GM19455 (cell line): ENCODE measurements around the gene LRRC46.
A peak's percentile ranks its signal among the peaks of the same experiment; 100 is the strongest.

ENCODE experiments used
- ATAC-seq: cut with Tn5 transposase; IDR thresholded peaks from one replicate; pipeline ENCODE4 v1.9.1; 2021; ENCODE audit not compliant: unreplicated experiment

LRRC46 gene, protein sequence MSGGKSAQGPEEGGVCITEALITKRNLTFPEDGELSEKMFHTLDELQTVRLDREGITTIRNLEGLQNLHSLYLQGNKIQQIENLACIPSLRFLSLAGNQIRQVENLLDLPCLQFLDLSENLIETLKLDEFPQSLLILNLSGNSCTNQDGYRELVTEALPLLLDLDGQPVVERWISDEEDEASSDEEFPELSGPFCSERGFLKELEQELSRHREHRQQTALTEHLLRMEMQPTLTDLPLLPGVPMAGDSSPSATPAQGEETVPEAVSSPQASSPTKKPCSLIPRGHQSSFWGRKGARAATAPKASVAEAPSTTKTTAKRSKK

DNA sequence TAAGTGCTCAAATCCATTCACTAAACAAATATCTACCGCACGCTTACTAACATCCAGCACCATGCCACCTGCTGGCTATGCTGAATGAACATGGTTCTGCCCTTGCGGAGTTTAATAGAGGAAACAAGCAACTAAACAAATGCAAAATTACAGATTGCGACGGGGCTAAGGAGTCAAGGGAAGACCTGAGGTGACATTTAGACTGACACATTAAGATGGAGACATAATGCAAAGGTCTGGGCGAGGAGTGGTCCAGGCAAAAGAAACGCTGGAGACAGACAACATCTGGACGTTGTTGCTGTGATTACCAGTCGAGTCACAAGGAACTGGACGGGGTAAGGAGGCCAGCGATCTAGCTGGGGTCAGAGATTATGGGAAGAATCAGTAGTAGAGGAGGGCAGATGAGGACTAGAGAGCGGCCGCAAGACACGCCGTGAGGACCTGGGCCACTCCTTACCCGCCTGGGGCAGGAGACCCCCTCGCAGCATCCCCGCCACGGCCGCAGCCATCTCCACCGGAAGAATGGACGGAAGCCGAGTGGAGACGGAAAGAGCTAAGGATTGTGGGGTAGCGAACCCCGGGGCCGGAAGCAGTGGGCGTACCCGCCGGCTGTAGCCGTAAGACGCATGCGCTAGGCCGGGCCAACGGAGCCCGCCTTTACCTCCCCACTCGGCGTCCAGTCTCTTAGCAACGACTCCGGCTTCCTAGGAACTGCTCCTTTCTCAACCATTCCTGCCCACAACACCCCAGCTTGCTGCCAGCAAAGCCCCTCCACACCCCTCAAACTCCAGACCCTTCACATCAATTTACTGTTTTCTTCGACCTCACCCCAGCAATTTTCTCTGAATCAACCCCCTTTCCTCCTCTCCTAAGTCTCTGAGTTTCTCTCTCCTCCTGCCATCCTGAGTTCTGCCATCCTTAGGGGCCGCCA, at the start of gene LRRC46, which contains the start of gene MRPL10:
Gene LRRC46, plus strand, starts transcription at position 668 of the 931 bp plus-strand sequence. CDS start 320 bp downstream, outside the sequence.
Gene MRPL10, minus strand, starts transcription at position 539 of the 931 bp plus-strand sequence. Its CDS starts 30 bp downstream, at position 509.
- peak; percentile 80 for ATAC-seq

DNA sequence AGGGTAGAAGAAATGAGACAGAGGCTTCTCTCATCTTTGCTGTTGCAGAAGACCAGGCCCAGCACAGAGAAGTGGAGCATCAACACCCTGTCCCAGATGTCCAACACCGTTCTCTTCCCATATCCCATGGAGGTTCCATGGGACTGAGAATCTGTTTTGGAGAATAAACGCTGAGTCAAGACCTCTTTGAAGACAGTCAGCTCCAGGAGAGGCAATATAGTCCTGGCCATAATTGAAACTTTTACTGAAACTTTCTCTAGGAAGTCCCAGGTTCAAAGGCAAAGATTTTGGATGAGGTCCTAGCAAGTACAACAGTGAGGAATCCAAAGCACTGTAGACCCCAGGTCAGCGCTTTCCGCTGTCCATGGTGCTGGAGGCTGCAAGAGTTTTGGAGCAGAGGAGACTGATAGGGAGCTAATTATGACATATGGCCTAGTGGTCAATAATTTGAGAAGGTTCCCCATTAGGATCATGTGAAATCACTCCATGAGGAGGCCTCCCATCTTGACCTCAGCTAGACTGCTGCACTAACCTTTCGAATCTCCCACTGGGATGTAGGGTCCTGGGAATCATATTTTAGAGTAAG, 45.8 kb upstream of the LRRC46 start:
- ATAC-seq: no peak

DNA sequence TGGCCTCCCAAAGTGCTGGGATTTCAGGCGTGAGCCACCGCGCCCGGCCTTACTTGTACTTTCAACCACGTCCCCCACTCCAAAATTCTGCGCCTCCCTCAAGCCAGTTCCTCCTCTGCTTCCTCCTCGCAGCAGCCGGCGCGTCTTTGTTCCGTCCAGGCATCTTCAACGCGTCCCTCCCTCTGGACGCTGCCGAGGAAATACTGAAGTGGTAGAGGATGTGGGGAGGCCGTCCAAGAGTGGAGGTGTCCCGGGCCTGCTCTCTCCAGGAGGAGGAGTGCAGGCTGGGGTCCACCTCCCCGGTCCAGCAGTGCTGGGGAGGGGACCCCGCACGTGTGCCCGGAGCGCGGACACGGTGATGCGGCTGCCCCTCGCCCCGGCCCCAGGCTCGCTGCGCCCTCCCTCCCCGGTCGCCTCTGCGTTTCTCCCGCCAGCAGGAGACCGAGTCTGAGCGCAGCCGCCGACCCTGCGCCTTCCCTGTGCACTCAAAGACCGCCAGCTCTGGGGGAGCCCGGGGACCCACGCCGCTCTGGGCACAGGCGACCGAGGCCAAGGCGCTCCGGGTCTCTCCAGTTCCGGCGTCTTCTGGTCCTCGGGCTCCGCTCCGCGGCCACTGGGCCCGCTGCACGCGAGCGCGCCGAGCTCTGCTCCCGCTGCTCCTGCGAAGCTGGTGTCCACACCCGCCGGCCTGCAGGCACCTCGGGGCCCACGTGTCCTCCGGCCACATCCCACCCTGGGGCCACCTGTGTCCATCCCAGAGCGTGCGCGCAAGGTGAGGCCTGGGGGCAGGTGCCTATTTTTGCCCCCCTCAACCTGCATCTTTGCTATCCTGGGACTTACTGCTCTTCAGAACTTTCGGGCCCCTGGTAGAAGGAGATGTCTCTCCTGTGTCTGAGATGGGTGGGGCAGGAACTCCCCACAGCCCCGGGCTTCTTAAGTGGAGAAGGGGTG, 41.6 kb upstream of the LRRC46 start:
- ATAC-seq: no peak

DNA sequence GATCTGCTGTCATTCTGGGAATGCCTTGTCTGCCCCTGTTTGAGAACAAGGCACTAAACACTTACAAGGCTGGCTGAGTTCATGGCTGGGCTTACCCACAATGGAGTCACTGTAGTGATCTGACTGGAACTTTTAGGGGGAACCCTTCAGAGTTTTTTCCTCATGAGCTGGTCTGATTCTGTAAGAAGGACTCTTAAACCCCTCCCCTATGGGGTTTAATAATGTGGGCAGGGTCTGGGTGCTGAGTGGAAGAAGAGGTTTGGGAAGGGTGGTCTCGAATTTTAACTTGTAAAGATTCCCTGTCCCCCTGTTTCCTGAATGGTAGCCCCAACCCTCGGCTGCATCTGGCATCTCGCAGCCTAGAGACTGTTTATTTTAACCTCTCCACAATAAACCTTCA, 40.4 kb upstream of the LRRC46 start:
- ATAC-seq: no peak

DNA sequence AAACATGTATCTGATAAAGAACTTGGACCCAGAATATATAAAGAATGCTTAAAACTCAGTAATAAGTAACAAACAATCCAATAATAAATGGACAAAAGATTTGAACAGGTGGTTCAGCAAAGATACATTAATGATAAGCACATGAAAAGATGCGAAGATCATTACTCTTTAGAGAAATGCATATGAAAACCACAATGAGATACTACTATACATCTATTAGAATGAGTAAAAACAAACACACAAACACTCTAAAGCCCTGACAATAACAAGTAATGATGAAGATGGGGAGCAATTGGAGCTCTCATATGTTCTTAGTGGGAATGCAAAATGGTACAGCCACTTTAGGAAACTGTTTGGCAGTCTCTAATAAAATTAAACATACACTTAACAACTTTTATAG, 39.0 kb upstream of the LRRC46 start:
- ATAC-seq: no peak

DNA sequence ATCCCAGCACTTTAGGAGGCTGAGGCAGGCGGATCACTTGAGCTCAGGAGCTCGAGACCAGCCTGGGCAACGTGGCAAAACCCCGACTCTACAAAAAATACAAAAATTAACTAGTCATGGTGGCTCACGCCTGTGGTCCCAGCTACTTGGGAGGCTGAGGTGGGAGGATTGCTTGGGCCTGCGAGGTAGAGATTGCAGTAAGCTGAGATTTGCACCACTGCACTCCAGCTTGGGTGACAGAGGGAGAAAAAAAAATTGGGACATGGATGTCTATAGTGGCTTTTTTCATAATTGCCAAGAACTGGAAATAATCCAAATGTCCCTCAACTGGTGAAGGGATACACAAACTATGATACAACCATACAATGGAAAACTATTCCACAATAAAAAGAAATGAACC, 38.5 kb upstream of the LRRC46 start:
- ATAC-seq: no peak

DNA sequence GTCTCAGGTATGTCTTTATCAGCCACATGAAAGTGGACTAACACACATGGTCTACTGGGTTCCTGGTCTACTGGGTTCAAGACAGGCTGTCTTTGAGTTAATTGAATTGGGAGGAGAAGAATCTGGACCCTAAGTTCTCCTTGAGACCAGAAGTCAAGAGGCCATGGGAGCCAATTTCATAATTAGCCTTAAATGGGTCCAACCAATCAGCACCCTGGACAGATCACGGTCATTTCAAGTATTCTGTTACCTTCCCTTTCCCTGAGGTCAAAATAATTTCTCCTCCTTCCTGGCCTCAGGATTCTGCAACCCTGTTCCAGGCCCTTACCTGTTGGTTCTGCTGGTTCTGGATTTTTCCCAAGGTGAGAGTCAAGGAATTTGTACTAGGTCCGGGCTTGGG, 33.7 kb upstream of the LRRC46 start:
- no peak for ATAC-seq

DNA sequence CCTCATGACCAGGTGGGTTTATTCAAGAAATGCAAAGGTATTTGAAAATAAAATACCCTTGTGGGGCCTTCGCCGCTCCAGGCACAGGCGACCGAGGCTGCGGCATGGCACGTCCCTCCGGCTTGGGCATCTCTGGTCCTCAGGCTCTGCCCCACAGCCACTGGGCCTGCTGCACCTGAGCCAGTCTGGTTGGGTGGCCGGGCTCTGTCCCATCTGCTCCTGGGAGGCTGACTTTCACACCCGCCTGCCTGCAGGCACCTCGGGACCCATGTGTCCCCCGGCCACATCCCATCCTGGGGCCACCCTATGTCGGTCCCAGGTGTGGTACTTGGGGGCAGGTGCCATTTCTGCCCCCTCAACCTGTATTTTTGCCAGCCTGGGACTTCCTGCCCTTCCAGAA, 30.8 kb upstream of the LRRC46 start:
- ATAC-seq: no peak

DNA sequence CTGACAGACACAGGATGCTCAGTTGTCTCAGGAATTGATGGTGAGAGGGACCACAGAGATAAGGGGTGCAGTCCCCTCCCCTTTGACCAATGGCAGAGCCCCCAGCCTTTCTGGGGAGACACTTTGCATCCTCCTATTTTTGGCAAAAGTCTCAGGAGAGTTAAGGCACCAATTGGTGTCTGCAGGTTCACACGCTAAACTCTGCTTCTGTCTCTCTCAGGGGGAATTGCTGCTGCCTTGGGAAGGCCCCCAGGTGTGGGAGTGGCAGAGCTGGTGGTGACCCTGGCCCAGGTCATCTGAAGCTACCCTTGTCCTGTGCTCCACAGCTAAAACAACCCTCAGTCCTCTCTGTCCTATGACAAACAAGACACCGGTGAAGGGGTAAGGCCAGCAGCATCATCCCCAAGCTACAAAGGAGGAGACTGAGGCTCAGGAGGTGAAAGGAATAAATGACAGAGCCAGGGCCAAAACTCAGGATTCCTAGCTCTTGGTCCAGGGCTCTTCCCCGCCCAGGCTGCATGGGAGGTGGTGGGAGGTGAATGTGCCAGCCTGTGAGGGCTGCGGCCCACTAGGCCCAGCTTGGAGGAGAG, 30.2 kb upstream of the LRRC46 start:
- ATAC-seq: no peak

DNA sequence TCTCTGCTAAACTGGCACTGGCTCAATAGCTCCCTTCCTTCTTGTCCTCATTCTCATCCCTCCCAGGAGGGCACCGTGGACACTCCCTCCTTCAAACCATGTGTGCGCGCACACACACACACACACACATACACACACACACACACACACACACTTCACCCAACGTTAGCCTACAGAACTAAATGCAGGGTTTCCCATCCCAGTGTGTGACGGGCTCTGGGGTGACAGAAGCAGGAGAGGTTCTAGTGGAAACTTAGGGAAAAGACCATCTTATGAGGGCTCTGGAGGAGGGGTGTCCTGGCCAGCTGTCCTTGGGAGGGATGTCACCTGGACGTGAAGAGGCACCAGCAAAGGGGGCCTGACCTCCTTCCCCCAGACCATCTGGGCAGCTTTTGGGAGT, 29.6 kb upstream of the LRRC46 start:
- no peak for ATAC-seq

DNA sequence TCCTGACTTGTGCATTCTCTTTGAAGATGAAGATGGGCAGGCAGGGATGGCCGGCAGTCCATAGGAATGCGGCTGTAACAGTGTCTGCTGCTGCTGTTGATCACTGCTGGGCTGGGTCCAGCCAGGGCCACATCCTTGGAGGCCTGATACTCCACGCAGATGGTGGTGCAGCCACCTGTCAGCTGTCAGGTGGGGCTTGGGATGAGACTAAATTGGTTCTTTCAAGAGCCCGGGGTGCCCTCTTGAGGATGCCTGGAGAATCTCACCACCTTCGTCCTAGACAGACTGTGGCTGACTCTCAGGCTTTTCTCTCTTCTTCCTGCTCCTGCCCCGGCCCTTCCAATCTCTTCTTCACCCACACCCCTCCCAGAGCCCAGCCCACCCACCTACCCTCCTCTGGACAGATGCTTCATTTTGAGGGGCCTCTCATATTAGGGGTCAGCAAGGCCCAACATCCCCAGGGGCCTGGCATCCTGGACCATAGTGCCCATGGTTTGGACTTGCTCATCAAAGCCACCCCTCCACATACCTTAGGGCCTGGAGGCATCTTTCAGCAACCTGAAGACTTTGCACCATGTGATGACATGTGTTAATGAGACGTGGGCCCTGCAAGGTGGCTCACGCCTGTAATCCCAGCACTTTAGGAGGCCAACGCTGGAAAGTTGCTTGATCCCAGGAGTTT, 29.0 kb upstream of the LRRC46 start:
- ATAC-seq: no peak

DNA sequence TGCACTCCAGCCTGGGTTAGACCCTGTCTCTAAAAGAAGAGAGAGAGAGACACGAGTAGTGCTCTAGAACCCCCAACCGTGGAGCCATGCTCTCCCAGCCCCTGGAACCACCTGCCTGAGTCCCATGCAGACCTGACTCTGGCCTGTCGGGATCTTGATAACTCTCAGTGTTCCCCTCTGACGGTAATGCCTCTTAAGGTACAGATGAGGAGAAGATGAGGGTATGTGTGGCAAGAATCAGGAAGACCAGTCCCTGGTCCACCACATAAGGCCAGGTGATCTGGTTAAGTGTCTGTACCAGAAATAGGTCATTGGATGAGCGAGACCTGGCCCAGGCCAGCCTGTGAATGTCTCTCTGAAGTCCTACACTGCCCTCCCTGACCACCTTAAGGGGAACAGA, 28.3 kb upstream of the LRRC46 start:
- no peak for ATAC-seq

DNA sequence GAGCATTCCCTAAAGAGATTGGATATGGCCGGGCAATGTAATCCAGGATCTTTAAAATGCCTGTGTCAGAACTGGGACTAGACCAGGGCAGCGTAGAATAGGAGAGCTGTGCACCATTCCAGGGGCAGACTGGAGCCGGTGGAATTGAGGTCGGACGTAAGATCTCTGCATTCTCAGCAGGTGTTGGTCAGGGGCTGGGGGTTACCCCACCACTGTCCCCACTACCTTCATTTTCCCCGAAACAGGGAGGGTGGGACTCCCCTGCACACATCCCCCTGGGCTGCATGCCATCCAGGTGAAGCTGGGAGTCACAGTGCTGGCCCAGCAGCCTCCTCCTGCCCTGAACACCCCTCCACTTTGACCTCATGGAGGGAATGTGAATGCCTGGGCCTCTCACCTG, 27.7 kb upstream of the LRRC46 start:
- ATAC-seq: no peak

DNA sequence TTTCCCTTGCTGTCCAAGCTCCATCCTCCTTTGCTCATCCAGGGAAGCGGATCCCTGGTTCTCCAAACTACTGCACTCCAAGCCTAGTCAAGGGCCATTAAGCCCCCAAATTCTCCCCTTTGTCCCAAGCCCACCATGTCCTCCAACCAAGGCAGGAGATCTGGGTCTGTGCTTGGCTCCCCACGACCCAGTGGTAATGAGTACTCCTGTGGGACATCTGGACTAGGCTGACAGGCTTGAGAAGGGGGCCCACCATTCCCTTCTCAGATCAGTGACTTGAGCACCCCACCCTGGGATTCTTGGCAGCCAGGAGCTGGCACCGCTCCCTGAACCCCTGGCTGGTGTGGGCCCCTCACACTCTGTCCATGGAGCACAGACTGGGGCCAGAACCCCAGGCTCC, 27.0 kb upstream of the LRRC46 start:
- ATAC-seq: no peak

DNA sequence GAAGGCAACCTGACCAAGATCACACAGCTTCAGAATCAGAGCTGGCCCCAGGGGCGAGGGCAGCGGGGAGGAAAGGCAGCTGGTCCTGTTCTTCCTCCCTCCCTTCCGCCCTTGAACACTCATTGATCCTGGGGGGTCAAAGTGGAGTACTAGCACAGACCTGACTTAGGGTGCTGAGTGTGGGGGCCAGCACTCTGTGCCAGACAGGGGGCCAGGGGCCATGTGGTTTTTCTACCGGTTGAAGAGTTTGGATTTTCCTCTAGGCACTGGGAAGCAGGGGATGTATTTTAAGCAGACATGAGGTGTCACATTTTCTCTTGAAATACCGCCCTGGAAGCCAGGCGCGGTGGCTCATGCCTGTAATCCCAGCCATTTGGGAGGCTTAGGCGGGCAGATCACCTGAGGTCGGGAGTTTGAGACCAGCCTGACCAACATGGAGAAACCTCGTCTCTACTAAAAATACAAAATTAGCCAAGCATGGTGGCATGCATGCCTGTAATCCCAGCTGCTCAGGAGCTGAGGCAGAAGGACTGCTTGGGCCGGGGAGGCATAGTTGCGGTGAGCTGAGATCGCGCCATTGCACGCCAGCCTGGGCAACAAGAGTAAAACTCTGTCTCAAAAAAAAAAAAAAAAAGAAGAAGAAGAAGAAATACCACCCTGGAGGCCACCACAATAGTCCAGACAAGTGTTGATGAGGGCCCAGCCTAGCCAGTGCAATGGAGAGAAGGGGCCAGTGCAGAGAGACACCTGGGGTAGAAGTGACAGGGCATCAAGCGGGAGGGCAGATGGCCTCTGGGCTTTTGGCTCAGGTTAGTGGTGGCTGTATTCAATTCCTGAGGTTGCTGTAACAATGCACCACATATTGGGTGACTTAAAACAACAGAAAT, 25.2 kb upstream of the LRRC46 start:
- ATAC-seq: no peak

DNA sequence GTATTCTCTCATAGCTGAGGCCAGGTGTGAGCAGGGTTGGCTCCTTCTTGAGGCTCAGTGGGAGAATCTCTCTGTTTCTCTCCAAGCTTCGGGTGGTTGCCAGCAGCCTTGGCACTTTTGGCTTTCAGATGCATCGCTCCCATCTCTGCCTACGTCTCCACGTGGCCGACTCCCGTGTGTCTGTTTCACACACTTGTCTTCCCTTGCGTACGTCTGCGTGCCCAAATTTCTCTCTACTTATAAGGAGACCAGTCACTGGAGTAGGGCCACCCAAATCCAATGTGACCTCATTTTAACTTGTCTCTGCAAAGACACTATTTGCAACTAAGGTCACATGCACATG, 24.6 kb upstream of the LRRC46 start:
- ATAC-seq: no peak

DNA sequence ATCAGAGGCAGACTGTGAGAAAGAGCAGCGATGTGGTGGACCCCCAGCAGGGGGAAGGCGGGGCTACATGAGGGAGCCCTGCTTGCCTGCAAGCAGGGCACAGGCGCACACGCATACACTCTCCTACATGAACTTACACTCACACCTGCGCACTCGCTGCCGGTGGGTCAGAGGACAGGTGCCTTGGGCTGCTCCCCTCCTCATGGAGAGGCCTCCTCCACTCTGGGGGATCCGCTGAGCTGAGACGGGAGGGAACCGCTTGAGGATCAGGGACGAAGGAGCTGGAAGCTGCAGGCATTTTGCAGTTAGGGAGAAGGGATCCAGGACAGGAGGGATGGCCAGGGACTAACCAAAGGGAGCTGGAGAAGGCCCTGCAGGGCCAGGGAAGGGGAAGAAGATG, 24.0 kb upstream of the LRRC46 start:
- ATAC-seq: no peak

DNA sequence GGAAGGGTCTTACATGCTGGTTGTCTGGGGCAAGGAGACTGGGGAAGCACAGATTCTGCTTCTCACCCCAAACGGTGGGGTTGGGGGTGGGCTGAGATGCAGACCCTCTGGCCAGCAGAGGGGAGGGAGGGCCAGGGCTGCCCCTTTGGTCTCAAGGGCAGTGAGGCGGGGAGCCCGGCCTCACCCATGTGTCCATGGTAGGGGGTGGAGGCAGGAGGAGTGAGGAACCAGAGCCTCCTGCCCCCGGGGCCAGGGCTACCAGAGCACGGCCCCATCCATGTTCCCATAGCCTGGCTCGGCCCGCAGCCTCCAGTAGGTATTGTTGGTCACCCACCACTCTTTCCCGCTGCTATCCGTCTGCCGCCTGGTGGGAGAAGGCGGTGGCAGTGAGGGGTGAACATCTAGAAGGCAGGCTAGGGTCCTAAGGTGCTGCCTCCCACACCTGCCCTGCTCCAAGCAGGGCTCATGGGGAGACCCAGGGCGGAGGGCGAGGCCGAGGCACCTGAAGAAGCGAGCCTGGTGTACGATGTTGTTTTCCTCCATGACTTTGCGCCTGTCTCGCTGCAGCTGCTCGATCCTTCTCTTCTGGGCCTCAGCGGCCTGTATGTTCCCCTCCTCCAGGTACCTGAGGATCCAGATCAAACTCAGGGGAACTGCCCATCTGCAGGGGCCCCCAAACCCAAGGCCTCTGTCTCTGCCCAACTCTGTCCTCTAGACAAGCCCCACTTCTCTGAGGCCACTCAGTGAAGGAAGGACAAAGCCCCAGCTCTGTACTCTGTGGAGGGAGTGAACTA, 23.2 kb upstream of the LRRC46 start:
- no peak for ATAC-seq
